WI38 (cell line): ENCODE results near the gene PTP4A2.

Experiments used
- H3K4me3 ChIP-seq: 2 replicates; pipeline ENCODE4 v1.5.1; 2011; ENCODE audit warnings: low read depth, mild to moderate bottlenecking, control low read depth, low read length
- CTCF ChIP-seq: IDR thresholded peaks from 2 replicates; pipeline ENCODE4 v1.5.1; 2012; ENCODE audit warnings: low read depth, mild to moderate bottlenecking, control low read depth, low read length

The PTP4A2 gene

GRCh38 chr1:31879981-31880608 is 58.1 kb downstream of the PTP4A2 start:
- no peak overlapping the region for H3K4me3 ChIP-seq
- TF ChIP-seq CTCF, result no peak

DNA sequence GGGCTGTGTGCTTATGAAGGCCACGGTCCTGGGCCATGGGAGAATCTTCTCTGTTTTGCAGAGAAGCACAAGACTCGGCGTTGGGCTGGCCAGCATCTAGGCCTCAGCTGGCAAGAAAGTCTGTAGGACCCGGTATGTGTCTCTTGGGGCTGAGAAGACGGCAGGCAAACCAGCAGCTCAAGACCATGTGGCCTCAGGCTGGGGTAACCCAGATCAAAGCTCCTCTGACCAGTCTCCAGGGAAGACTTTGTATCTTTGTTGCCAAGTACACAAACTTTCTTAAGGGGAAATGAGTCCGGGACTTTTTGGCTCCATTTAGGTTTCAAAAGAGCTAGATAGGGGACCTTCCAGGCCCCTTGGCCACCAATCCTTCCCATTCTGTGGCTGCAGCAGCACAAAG is 60.1 kb downstream of the PTP4A2 start:
- no peak overlapping the region for H3K4me3 ChIP-seq
- TF ChIP-seq CTCF, result no peak

GRCh38 chr1:31877544-31877943 is 60.6 kb downstream of the PTP4A2 start:
- no peak for TF ChIP-seq CTCF
- no peak overlapping the region for H3K4me3 ChIP-seq

DNA sequence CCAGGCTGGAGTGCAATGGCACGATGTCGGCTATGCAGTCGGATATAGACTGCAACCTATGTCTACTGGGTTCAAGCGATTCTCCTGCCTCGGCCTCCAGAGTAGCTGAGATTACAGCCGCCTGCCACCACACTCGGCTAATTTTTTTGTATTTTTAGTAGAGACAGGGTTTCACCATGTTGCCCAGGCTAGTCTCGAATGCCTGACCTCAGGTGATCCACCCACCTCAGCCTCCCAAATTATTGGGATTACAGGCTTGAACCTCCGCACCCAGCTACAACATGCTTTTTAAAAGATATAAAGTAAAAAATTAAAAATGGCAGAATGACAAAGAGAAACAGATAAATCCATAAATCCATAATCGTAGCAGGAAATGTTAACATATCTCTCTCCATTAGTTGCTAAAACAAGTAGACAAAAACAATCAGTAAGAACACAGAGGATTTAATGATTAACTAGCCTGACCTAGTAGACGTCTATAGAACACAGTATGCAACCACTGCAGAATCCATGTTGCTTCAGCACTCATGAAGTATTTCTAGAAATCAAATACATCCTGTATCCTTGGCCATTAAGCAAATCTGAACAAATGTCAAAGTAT is 62.4 kb downstream of the PTP4A2 start:
- H3K4me3 ChIP-seq, result no peak overlapping the region
- TF ChIP-seq CTCF, result no peak

DNA sequence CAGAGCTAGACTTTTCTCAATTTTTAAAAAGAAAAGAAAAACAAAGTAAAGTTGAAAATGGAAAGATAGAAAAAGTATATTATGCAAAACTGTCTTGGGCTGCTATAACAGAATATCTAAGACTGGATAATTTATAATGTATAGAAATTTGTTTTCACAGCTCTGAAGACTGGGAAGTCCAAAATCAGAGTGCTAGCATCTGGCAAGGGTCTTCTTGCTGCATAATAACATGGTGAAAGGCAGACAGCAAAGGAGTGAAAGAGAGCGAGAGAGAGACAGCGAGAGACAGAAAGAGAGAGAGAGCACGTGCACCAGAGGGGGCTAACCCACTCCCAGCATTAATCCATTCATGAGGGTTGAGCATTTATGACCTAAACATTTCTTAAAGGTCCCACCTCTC is 63.2 kb downstream of the PTP4A2 start:
- H3K4me3 ChIP-seq, result no peak overlapping the region
- TF ChIP-seq CTCF, result no peak

DNA sequence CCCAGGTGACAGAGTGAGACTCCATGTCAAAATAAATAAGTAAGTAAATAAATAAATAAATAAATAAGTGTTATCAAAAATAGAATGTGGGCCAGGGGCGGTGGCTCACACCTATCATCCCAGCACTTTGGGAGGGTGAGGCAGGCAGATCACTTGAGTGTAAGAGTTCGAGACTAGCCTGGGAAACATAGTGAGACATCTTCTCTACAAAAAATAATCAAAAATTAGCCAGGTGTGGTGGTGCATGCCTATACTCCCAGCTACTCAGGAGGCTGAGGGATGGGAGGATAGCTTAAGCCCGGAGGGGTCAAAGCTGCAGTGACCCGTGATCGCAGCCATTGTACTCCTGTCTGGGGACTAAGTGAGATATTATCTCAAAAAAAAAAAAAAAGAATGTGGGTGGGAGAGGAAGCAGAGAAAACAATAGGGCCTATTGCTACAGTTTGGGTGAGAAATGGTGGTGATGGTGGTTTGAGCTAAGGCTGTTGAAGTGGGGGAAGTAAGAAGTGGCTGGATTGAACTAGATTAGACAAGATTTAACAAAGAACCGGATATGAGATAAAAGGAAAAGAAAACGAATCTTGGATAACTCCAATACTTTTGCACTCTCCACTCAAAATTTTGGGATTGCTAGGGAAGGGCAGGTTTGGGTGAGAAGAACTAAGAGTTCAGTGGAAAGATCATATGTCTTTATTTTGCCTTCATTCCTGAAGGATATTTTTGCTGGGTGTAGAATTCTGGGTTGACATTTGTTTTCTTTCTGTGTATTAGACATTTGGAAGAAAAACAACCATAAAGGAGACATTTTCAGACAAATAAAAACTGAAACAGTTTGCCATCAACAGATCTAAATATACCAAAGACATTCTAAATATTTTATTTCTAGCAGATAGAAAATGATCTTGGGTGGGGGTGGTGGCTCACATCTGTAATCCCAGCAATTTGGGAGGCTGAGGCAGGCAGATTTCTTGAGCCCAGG is 65.2 kb downstream of the PTP4A2 start:
- no peak overlapping the region for H3K4me3 ChIP-seq
- no peak for TF ChIP-seq CTCF

GRCh38 chr1:31871703-31872102 is 66.5 kb downstream of the PTP4A2 start:
- H3K4me3 ChIP-seq, result no peak overlapping the region
- TF ChIP-seq CTCF, result no peak
